Keratinocyte (primary cell): Measurements from ENCODE around the gene DCTPP1. TPM values are rescaled to one million over a fixed set of nuclear protein-coding genes. Genes with fewer than 3 reads are reported as not detected.
A peak's percentile ranks its signal among the peaks of the same experiment; 100 is the strongest.

Source experiments
- DNase-seq: peaks from one replicate; pipeline ENCODE4 v3.0.0-alpha.2; 2011; ENCODE audit warnings: low read depth, missing footprints, low spot score
- FAIRE-seq: peaks from 2 replicates; lab custom pipeline; 2011; peaks lifted over from hg19 to GRCh38; lab: Jason Lieb, UNC
- H2AFZ ChIP-seq: 2 replicates; pipeline ENCODE4 v1.6.0; 2012; ENCODE audit warnings: low read length, control low read depth, inconsistent platforms; ENCODE audit not compliant: control insufficient read depth
- H3K27ac ChIP-seq: 2 replicates; pipeline ENCODE4 v1.5.1; 2011; ENCODE audit warnings: low read length; ENCODE audit not compliant: control insufficient read depth, insufficient read depth
- H3K27me3 ChIP-seq: 3 replicates; pipeline ENCODE4 v1.6.0; 2011; ENCODE audit warnings: low read length; ENCODE audit not compliant: control insufficient read depth, insufficient read depth; ENCODE audit errors: extremely low read depth
- H3K36me3 ChIP-seq, 2 experiments: 2 replicates in 1 of 2; 3 replicates in 1 of 2; pipeline ENCODE4 v1.5.1; 2011; ENCODE audit warnings: low read length in 2 of 2, mild to moderate bottlenecking in 1 of 2; ENCODE audit not compliant: control insufficient read depth in 2 of 2, insufficient read depth in 2 of 2; ENCODE audit errors: extremely low read depth in 1 of 2
- H3K4me1 ChIP-seq: 3 replicates; pipeline ENCODE4 v1.5.1; 2011; ENCODE audit warnings: low read length; ENCODE audit not compliant: control insufficient read depth, insufficient read depth; ENCODE audit errors: extremely low read depth
- H3K4me2 ChIP-seq: 3 replicates; pipeline ENCODE4 v1.6.0; 2011; ENCODE audit warnings: low read depth, low read length; ENCODE audit not compliant: control insufficient read depth, insufficient read depth; ENCODE audit errors: extremely low read depth
- H3K4me3 ChIP-seq, 3 experiments: fragments of 200-600 bp in 1 of 3; sonication (generic) in 1 of 3; 2 replicates in 2 of 3; 3 replicates in 1 of 3; pipeline ENCODE4 v1.5.1; 2011 to 2016; ENCODE audit warnings: low read length in 3 of 3, mild to moderate bottlenecking in 3 of 3, control low read depth in 2 of 3, inconsistent platforms in 1 of 3, low read depth in 1 of 3, mixed read lengths in 1 of 3, mixed run types in 1 of 3, moderate library complexity in 1 of 3; ENCODE audit not compliant: control insufficient read depth in 2 of 3, insufficient read depth in 2 of 3; ENCODE audit errors: extremely low read depth in 1 of 3
- H3K79me2 ChIP-seq: 2 replicates; pipeline ENCODE4 v1.6.0; 2012; ENCODE audit warnings: low read length; ENCODE audit not compliant: control insufficient read depth, insufficient read depth
- H3K9ac ChIP-seq: 3 replicates; pipeline ENCODE4 v1.6.0; 2011; ENCODE audit warnings: low read length; ENCODE audit not compliant: control insufficient read depth, insufficient read depth; ENCODE audit errors: extremely low read depth
- H3K9me1 ChIP-seq: 3 replicates; pipeline ENCODE4 v1.6.0; 2011; ENCODE audit warnings: low read length; ENCODE audit not compliant: control insufficient read depth, insufficient read depth; ENCODE audit errors: extremely low read depth
- H3K9me3 ChIP-seq: 2 replicates; pipeline ENCODE4 v1.5.1; 2012; ENCODE audit warnings: low read depth, low read length; ENCODE audit not compliant: control insufficient read depth
- H4K20me1 ChIP-seq: 3 replicates; pipeline ENCODE4 v1.6.0; 2011; ENCODE audit warnings: low read length; ENCODE audit not compliant: control insufficient read depth, insufficient read depth; ENCODE audit errors: extremely low read depth
- EZH2 ChIP-seq: IDR thresholded peaks from one replicate; pipeline ENCODE4 v1.6.1; 2012; ENCODE audit warnings: inconsistent platforms, mild to moderate bottlenecking, low read length, moderate library complexity
- dilution Hi-C: fragments of 300-500 bp; cut with MboI; formaldehyde crosslinking; loops from one replicate; pipeline ENCODE4 v1.7.0; 2020; ENCODE audit warnings: low sequenced_read_pairs; ENCODE audit not compliant: extremely low pct_ligation_motif_present
- polyA plus RNA-seq, 5 experiments: library from polyadenylated mRNA; depleted of rRNA in 3 of 5; stranded (reverse) in 3 of 5; stranded (forward) in 1 of 5; unstranded in 1 of 5; fragments of >200 nt; gene quantifications; 1 replicate in 1 of 5; 2 replicates in 3 of 5; 3 replicates in 1 of 5; pipeline versions ENCODE4 v1.2.1 to v1.2.3, GENCODE V29; 2011 to 2012; ENCODE audit warnings: missing spikeins in 2 of 5, low read depth in 1 of 5, low replicate concordance in 1 of 5
- TF ChIP-seq, protein P1 (sequence below), 3 experiments: IDR thresholded peaks in 1 of 3; conservative IDR thresholded peaks in 1 of 3; optimal IDR thresholded peaks in 1 of 3; 2 replicates in 2 of 3; 3 replicates in 1 of 3; pipeline versions ENCODE3 to v1.5.1; 2011; ENCODE audit warnings: low read length in 3 of 3, mild to moderate bottlenecking in 3 of 3, moderate library complexity in 2 of 3, control low read depth in 1 of 3, inconsistent platforms in 1 of 3; ENCODE audit not compliant: insufficient read depth in 2 of 3; ENCODE audit errors: extremely low read depth in 1 of 3

The DCTPP1 gene
- polyA plus RNA-seq, 1 donor (not counting 4 experiments of a cell fraction or from before 2014, with no cell fraction given) = 95.8 TPM

DNA sequence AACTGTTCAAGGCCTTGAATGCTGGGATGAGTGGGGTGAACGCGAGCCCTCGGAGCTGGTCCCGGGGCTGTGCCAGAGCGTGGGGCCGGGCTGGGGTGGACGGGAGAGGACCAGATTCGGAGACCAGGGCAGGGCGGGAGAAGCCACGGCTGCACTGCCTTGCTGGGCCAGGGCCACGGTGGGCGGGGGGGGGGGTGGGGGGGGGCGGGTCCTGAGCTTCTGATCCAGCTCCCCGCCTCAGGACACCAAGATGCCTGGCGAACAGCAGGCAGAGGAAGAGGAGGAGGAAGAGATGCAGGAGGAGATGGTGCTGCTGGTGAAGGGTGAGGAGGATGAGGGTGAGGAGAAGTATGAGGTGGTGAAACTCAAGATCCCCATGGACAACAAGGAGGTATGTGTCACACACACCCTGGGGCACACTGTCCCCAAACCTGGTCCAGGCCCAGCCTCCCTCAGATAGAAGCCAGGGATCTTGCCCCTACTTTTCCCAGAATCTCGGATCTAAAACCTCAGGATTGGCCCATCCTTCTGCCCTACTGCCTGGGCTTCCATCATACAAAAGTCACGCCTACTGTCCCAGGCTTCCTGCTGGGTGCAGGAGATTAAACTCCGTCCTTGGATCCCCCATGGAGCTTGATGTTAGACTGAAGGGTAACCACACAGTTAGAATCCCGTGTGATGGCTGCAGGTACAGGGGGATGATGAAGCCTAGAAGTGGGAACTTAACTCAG is 21.9 kb downstream of the DCTPP1 start:
- H3K27me3 ChIP-seq = no peaks in the 10 kb centered on the region
- H3K27ac ChIP-seq = peak overlapping the region; percentile 40
- peak overlapping the region; percentile 86 for H3K4me2 ChIP-seq
- no peak for DNase-seq
- no peak for TF ChIP-seq EZH2
- TF ChIP-seq, protein P1, sequence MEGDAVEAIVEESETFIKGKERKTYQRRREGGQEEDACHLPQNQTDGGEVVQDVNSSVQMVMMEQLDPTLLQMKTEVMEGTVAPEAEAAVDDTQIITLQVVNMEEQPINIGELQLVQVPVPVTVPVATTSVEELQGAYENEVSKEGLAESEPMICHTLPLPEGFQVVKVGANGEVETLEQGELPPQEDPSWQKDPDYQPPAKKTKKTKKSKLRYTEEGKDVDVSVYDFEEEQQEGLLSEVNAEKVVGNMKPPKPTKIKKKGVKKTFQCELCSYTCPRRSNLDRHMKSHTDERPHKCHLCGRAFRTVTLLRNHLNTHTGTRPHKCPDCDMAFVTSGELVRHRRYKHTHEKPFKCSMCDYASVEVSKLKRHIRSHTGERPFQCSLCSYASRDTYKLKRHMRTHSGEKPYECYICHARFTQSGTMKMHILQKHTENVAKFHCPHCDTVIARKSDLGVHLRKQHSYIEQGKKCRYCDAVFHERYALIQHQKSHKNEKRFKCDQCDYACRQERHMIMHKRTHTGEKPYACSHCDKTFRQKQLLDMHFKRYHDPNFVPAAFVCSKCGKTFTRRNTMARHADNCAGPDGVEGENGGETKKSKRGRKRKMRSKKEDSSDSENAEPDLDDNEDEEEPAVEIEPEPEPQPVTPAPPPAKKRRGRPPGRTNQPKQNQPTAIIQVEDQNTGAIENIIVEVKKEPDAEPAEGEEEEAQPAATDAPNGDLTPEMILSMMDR (optimal IDR thresholded peaks at IDR 0.05 in 1 of 3, IDR thresholded peaks at IDR 0.05 in 1 of 3, conservative IDR thresholded peaks at IDR 0.05 in 1 of 3; ENCODE audit: extremely low read depth in 1 of 3, insufficient read depth in 2 of 3, low read length in 3 of 3) = no peak
- dilution Hi-C loops = no loop called here
- H3K9me1 ChIP-seq = peaks cover 4% of the 10 kb centered on the region
- H3K4me3 ChIP-seq = peak overlapping the region; percentile 53 to 79 (median 79)
- H3K79me2 ChIP-seq = peaks cover 6% of the 10 kb centered on the region
- no peak for FAIRE-seq
- peaks cover 12% of the 10 kb centered on the region for H3K4me1 ChIP-seq
- peak overlapping the region; percentile 62 for H2AFZ ChIP-seq
- peaks cover 3 to 8% of the 10 kb centered on the region in 2 experiments for H3K36me3 ChIP-seq
- H3K9ac ChIP-seq = peak overlapping the region; percentile 83
- no peaks in the 10 kb centered on the region for H4K20me1 ChIP-seq
- H3K9me3 ChIP-seq = no peaks in the 10 kb centered on the region

DNA sequence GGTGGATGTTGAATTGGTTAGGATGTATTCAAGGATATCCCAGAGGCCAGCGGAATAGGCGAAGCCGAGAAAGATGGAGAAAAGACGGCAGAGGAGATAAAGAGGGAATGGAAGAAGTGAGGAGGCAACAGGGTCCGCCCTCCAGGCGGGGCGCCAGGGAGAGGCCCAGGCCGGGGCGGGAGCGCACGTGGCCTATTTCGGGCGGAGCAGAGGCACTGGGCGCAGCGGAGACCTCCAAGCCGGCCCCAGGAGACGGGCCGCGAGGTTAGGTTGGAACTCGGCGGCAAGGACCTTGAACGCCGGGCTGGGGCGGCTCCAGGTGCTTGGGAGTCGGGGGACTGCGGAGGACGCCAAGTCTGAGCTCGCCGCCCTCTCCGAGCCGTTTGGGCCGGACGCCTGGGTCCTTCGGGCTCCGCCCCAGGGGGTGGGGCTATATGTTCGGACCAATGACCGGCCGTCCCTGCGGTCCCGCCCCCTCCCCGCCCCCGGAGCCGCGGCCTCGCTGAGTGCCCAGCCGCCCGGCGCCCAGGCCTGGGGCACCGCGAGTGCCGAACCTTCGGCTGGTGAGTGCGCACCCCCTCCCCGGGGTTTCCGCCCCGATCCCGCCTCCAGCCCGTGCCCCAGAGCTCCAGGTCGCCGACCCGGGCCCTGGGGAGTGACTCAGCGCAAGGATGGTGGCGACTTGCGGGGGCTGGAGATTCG is 22.6 kb downstream of the DCTPP1 start, which contains the start of gene ZNF771:
TSS of gene ZNF771 (plus strand) at position 505 of the 702 bp plus-strand sequence. CDS start 448 bp downstream, outside the sequence.
- Histone ChIP-seq H3K9me1 (peaks cover 4% of the 10 kb centered on the region), H3K79me2 (peaks cover 6% of the 10 kb centered on the region), H3K27ac (peak within 1 kb of the TSS; percentile 66), H3K9me3 (no peaks in the 10 kb centered on the region), H3K27me3 (no peaks in the 10 kb centered on the region), H3K36me3 (peaks cover 3 to 8% of the 10 kb centered on the region in 2 experiments), H4K20me1 (no peaks in the 10 kb centered on the region), H3K4me2 (peak within 1 kb of the TSS; percentile 95), H3K9ac (peak within 1 kb of the TSS; percentile 83), H2AFZ (peak within 1 kb of the TSS; percentile 96), H3K4me1 (peaks cover 12% of the 10 kb centered on the region), H3K4me3 (peak within 1 kb of the TSS; percentile 53 to 79 (median 79))
- TF ChIP-seq, protein P1 (optimal IDR thresholded peaks at IDR 0.05 in 1 of 3, IDR thresholded peaks at IDR 0.05 in 1 of 3, conservative IDR thresholded peaks at IDR 0.05 in 1 of 3; ENCODE audit: extremely low read depth in 1 of 3, insufficient read depth in 2 of 3, low read length in 3 of 3) = peak in 1 of 3 experiments; percentile 4
- no peak for TF ChIP-seq EZH2
- dilution Hi-C loops = no loop called here
- FAIRE-seq (no peak), DNase-seq (no peak)
